Fibroblast of lung (primary cell): ENCODE results near the gene SH3BP2. TPM values are rescaled to one million over a fixed set of nuclear protein-coding genes. Genes with fewer than 3 reads are reported as not detected.

ENCODE experiments used
- DNase-seq, 2 donors: peaks; one replicate each; pipeline versions ENCODE4 v3.0.0 to v3.0.0-alpha.2; 2010; ENCODE audit warnings: low read depth in 2 of 2
- H2AFZ ChIP-seq: 2 replicates; pipeline ENCODE4 v1.5.1; 2012; ENCODE audit warnings: low read length, control low read depth, inconsistent platforms
- H3K27ac ChIP-seq: 2 replicates; pipeline ENCODE4 v1.5.1; 2011; ENCODE audit warnings: low read length, control low read depth; ENCODE audit not compliant: insufficient read depth
- H3K27me3 ChIP-seq: 2 replicates; pipeline ENCODE4 v1.5.1; 2011; ENCODE audit warnings: mild to moderate bottlenecking, low read length; ENCODE audit not compliant: control insufficient read depth, insufficient read depth
- H3K36me3 ChIP-seq: 2 replicates; pipeline ENCODE4 v1.5.1; 2011; ENCODE audit warnings: low read length; ENCODE audit not compliant: control insufficient read depth, insufficient read depth
- H3K4me1 ChIP-seq: 2 replicates; pipeline ENCODE4 v1.5.1; 2011; ENCODE audit warnings: low read length; ENCODE audit not compliant: control insufficient read depth, insufficient read depth; ENCODE audit errors: extremely low read depth
- H3K4me2 ChIP-seq: 2 replicates; pipeline ENCODE4 v1.5.1; 2011; ENCODE audit warnings: low read length, control low read depth; ENCODE audit not compliant: insufficient read depth; ENCODE audit errors: extremely low read depth
- H3K4me3 ChIP-seq, 4 experiments: fragments of 200-600 bp in 1 of 4; sonication (generic) in 1 of 4; replicated peaks in 1 of 4; 2 replicates each; pipeline ENCODE4 v1.5.1; 2011 to 2016; ENCODE audit warnings: low read length in 4 of 4, low read depth in 3 of 4, mild to moderate bottlenecking in 3 of 4, control low read depth in 2 of 4, inconsistent platforms in 1 of 4, mixed read lengths in 1 of 4; ENCODE audit not compliant: insufficient read depth in 1 of 4; ENCODE audit errors: control extremely low read depth in 1 of 4
- H3K79me2 ChIP-seq: 2 replicates; pipeline ENCODE4 v1.5.1; 2012; ENCODE audit warnings: mild to moderate bottlenecking, low read length, inconsistent platforms; ENCODE audit not compliant: control insufficient read depth, insufficient read depth
- H3K9ac ChIP-seq: 2 replicates; pipeline ENCODE4 v1.5.1; 2011; ENCODE audit warnings: mild to moderate bottlenecking, low read length, control low read depth; ENCODE audit not compliant: insufficient read depth
- H3K9me3 ChIP-seq: 2 replicates; pipeline ENCODE4 v1.5.1; 2012; ENCODE audit warnings: low read depth, low read length; ENCODE audit not compliant: control insufficient read depth, insufficient read depth
- H4K20me1 ChIP-seq: 2 replicates; pipeline ENCODE4 v1.5.1; 2011; ENCODE audit warnings: low read length; ENCODE audit not compliant: control insufficient read depth, insufficient read depth; ENCODE audit errors: extremely low read depth
- EZH2 ChIP-seq: IDR thresholded peaks from 2 replicates; pipeline ENCODE4 v1.5.1; 2012; ENCODE audit warnings: low read length, control low read depth, mild to moderate bottlenecking; ENCODE audit errors: missing control alignments
- polyA plus RNA-seq, 2 donors: library from polyadenylated mRNA; depleted of rRNA in 1 of 2; stranded (reverse) in 1 of 2; unstranded in 1 of 2; fragments of >200 nt; gene quantifications; 2 replicates each; pipeline ENCODE4 v1.2.1, GENCODE V29; 2011 to 2012; ENCODE audit warnings: missing spikeins in 1 of 2
- total RNA-seq: library from RNA; depleted of rRNA; stranded (reverse); fragments of >200 nt; gene quantifications from 2 replicates; pipeline ENCODE4 v1.2.1, GENCODE V29; 2014
- TF ChIP-seq, protein P1 (sequence below), 2 donors: IDR thresholded peaks in 1 of 2; conservative IDR thresholded peaks in 1 of 2; 1 replicate in 1 of 2; 2 replicates in 1 of 2; pipeline ENCODE4 v1.5.1; 2011 to 2012; ENCODE audit warnings: low read length in 2 of 2, control low read depth in 1 of 2, inconsistent platforms in 1 of 2, low read depth in 1 of 2, mild to moderate bottlenecking in 1 of 2

SH3BP2 gene
- total and polyA plus RNA-seq, 2 donors (not counting 1 experiment from before 2014, with no cell fraction given), result 8.6 to 14.1 TPM

DNA sequence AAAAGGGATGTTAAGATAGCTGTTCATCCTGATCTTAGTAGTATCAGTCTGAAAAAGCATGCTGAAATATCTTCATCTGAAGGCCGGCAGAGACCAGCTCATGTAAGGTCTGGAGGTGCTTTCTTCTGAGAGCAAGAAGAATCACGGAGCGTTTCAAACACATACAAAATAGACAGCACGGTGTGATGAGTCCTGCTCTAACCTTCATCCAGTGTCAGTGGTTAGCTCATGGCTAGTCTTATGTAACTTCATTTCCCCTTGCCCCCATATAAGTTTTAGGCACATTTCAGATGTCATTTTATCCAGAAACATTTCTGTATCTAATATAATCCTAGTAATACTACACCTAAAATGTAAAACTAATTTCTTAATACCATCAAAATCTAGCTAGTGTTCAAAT is 78.6 kb downstream of the SH3BP2 start:
- TF ChIP-seq, protein P1, sequence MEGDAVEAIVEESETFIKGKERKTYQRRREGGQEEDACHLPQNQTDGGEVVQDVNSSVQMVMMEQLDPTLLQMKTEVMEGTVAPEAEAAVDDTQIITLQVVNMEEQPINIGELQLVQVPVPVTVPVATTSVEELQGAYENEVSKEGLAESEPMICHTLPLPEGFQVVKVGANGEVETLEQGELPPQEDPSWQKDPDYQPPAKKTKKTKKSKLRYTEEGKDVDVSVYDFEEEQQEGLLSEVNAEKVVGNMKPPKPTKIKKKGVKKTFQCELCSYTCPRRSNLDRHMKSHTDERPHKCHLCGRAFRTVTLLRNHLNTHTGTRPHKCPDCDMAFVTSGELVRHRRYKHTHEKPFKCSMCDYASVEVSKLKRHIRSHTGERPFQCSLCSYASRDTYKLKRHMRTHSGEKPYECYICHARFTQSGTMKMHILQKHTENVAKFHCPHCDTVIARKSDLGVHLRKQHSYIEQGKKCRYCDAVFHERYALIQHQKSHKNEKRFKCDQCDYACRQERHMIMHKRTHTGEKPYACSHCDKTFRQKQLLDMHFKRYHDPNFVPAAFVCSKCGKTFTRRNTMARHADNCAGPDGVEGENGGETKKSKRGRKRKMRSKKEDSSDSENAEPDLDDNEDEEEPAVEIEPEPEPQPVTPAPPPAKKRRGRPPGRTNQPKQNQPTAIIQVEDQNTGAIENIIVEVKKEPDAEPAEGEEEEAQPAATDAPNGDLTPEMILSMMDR (conservative IDR thresholded peaks at IDR 0.05 in 1 of 2, IDR thresholded peaks at IDR 0.05 in 1 of 2; ENCODE audit: low read depth in 1 of 2, low read length in 2 of 2), result no peak
- TF ChIP-seq EZH2, result no peak
- Histone ChIP-seq H3K9me3 (no peaks in the 10 kb centered on the region), H3K27ac (no peak overlapping the region), H3K4me2 (no peak overlapping the region), H2AFZ (no peak overlapping the region), H3K27me3 (no peaks in the 10 kb centered on the region), H4K20me1 (no peaks in the 10 kb centered on the region), H3K4me1 (peaks cover 13% of the 10 kb centered on the region), H3K4me3 (no peak overlapping the region), H3K79me2 (peaks cover 89% of the 10 kb centered on the region), H3K9ac (no peak overlapping the region), H3K36me3 (no peaks in the 10 kb centered on the region)
- DNase-seq, result no peak

DNA sequence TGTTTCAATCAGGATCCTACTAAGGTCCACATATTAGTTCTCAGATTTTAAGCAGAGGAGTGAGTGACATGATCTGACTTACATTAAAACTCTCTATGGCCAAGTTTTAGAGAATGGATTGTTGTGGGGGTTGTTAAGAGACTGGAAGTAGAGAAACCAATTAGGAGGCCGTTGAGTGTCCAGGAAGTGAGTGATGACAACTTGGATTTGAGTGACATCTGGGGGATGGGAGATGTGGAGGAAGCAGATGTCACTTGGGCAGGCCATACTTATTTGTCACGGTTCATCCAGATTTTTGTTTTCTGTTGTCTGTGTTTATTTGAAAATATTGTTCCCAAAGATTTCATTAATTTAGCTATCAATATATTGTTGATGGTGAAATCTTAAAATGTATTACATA is 79.0 kb downstream of the SH3BP2 start:
- H3K27me3 ChIP-seq, result no peaks in the 10 kb centered on the region
- no peaks in the 10 kb centered on the region for H3K36me3 ChIP-seq
- H2AFZ ChIP-seq, result no peak overlapping the region
- no peak overlapping the region for H3K27ac ChIP-seq
- H3K4me1 ChIP-seq, result peaks cover 13% of the 10 kb centered on the region
- peaks cover 85% of the 10 kb centered on the region for H3K79me2 ChIP-seq
- TF ChIP-seq EZH2, result no peak
- TF ChIP-seq, protein P1 (conservative IDR thresholded peaks at IDR 0.05 in 1 of 2, IDR thresholded peaks at IDR 0.05 in 1 of 2; ENCODE audit: low read depth in 1 of 2, low read length in 2 of 2), result no peak
- no peaks in the 10 kb centered on the region for H4K20me1 ChIP-seq
- H3K9ac ChIP-seq, result no peak overlapping the region
- no peaks in the 10 kb centered on the region for H3K9me3 ChIP-seq
- no peak overlapping the region for H3K4me3 ChIP-seq
- no peak for DNase-seq
- H3K4me2 ChIP-seq, result no peak overlapping the region

DNA sequence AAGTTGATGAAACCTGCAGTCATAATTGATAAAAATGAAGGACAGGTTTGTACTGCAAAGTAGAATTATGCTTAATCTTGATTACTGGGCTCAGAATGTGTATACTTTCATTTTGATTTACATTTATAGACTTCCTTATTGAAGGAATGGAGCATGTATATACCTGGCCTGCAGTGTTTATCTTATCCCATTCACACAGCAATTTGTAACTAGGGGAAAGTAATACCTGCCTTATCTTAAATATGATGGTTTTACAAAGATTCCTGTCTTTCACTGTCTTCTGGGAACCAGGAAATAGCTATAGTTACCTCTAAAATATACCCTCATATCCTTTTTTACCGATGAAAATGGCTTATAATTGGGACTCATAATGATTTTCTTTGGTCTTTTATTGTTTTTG is 80.4 kb downstream of the SH3BP2 start:
- Histone ChIP-seq H4K20me1 (no peaks in the 10 kb centered on the region), H3K9me3 (no peaks in the 10 kb centered on the region), H3K4me3 (no peak overlapping the region), H3K36me3 (no peaks in the 10 kb centered on the region), H3K27ac (no peak overlapping the region), H3K4me2 (no peak overlapping the region), H3K4me1 (peaks cover 3% of the 10 kb centered on the region), H2AFZ (no peak overlapping the region), H3K9ac (no peak overlapping the region), H3K27me3 (no peaks in the 10 kb centered on the region), H3K79me2 (peaks cover 85% of the 10 kb centered on the region)
- no peak for DNase-seq
- TF ChIP-seq, protein P1 (conservative IDR thresholded peaks at IDR 0.05 in 1 of 2, IDR thresholded peaks at IDR 0.05 in 1 of 2; ENCODE audit: low read depth in 1 of 2, low read length in 2 of 2), result no peak
- TF ChIP-seq EZH2, result no peak
